Memory B cell (primary cell): ENCODE measurements around the gene PFKFB3.

ENCODE experiments used
- ATAC-seq: fragments of 150-1000 bp; cut with Tn5 transposase; 2 replicates; pipeline ENCODE4 v1.10.0; 2021; ENCODE audit warnings: low read depth, mild to moderate bottlenecking, moderate library complexity
- DNase-seq, 2 donors: peaks; one replicate each; pipeline ENCODE4 v3.0.0; 2022; ENCODE audit warnings: low spot score in 2 of 2
- H3K27ac Mint-ChIP-seq: one replicate; pipeline ENCODE4 v1.8.0; 2022; ENCODE audit warnings: mild to moderate bottlenecking, moderate library complexity, mixed read lengths
- H3K27me3 Mint-ChIP-seq: one replicate; pipeline ENCODE4 v1.8.0; 2022; ENCODE audit warnings: mixed read lengths
- H3K36me3 Mint-ChIP-seq: one replicate; pipeline ENCODE4 v1.8.0; 2022; ENCODE audit warnings: mild to moderate bottlenecking, mixed read lengths
- H3K4me1 Mint-ChIP-seq: one replicate; pipeline ENCODE4 v1.8.0; 2022; ENCODE audit warnings: mixed read lengths
- H3K4me3 Mint-ChIP-seq: one replicate; pipeline ENCODE4 v1.8.0; 2022; ENCODE audit warnings: mild to moderate bottlenecking, moderate library complexity, mixed read lengths
- H3K9me3 Mint-ChIP-seq: one replicate; pipeline ENCODE4 v1.8.0; 2022; ENCODE audit warnings: mixed read lengths

Gene PFKFB3

GRCh38 chr10:6260843-6261242 is 58.1 kb downstream of the PFKFB3 start:
- H3K9me3 Mint-ChIP-seq = peaks cover 13% of the 10 kb centered on the region
- H3K27me3 Mint-ChIP-seq = peaks cover 7% of the 10 kb centered on the region
- no peak overlapping the region for H3K27ac Mint-ChIP-seq
- DNase-seq (no peak), ATAC-seq (no peak)
- H3K4me3 Mint-ChIP-seq = no peak overlapping the region
- H3K36me3 Mint-ChIP-seq = peaks cover 12% of the 10 kb centered on the region
- H3K4me1 Mint-ChIP-seq = peaks cover 6% of the 10 kb centered on the region

GRCh38 chr10:6267941-6268340 is 65.2 kb downstream of the PFKFB3 start:
- H3K27me3 Mint-ChIP-seq = no peaks in the 10 kb centered on the region
- peak overlapping the region; percentile 28 for H3K4me3 Mint-ChIP-seq
- ATAC-seq = no peak

GRCh38 chr10:6269432-6269831 is 66.7 kb downstream of the PFKFB3 start:
- Mint-ChIP-seq H3K4me1 (peaks cover 17% of the 10 kb centered on the region), H3K4me3 (no peak overlapping the region), H3K27me3 (no peaks in the 10 kb centered on the region), H3K9me3 (no peaks in the 10 kb centered on the region), H3K27ac (no peak overlapping the region), H3K36me3 (no peaks in the 10 kb centered on the region)
- no peak for DNase-seq
- no peak for ATAC-seq

More at GRCh38 chr10:6267941-6268340, 65.2 kb downstream of the PFKFB3 start:
- H3K36me3 Mint-ChIP-seq = no peaks in the 10 kb centered on the region
- no peak for DNase-seq
- peaks cover 17% of the 10 kb centered on the region for H3K4me1 Mint-ChIP-seq
- H3K27ac Mint-ChIP-seq = peak overlapping the region; percentile 61
- no peaks in the 10 kb centered on the region for H3K9me3 Mint-ChIP-seq

- Mint-ChIP-seq H3K27ac (peak overlapping the region; percentile 23), H3K9me3 (no peaks in the 10 kb centered on the region), H3K4me1 (peaks cover 20% of the 10 kb centered on the region), H3K27me3 (no peaks in the 10 kb centered on the region), H3K36me3 (no peaks in the 10 kb centered on the region), H3K4me3 (no peak overlapping the region)
- DNase-seq = peak in 1 of 2 donors; percentile 18
- peak; percentile 59 for ATAC-seq
These were observed 67.5 kb downstream of the PFKFB3 start for GRCh38 chr10:6269953-6270867.

GRCh38 chr10:6270951-6271350 is 68.2 kb downstream of the PFKFB3 start:
- peak overlapping the region; percentile 23 for H3K27ac Mint-ChIP-seq
- H3K27me3 Mint-ChIP-seq = no peaks in the 10 kb centered on the region
- H3K4me3 Mint-ChIP-seq = no peak overlapping the region
- peaks cover 20% of the 10 kb centered on the region for H3K4me1 Mint-ChIP-seq
- H3K9me3 Mint-ChIP-seq = no peaks in the 10 kb centered on the region
- no peaks in the 10 kb centered on the region for H3K36me3 Mint-ChIP-seq
- DNase-seq (no peak), ATAC-seq (no peak)

- Mint-ChIP-seq H3K4me1 (peaks cover 20% of the 10 kb centered on the region), H3K4me3 (no peak overlapping the region), H3K27me3 (no peaks in the 10 kb centered on the region), H3K27ac (no peak overlapping the region), H3K9me3 (no peaks in the 10 kb centered on the region), H3K36me3 (no peaks in the 10 kb centered on the region)
- no peak for ATAC-seq
- no peak for DNase-seq
These were observed 68.9 kb downstream of the PFKFB3 start for GRCh38 chr10:6271663-6272062.

GRCh38 chr10:6272126-6272525 is 69.4 kb downstream of the PFKFB3 start:
- H3K4me3 Mint-ChIP-seq = no peak overlapping the region
- ATAC-seq (no peak), DNase-seq (no peak)
- no peaks in the 10 kb centered on the region for H3K27me3 Mint-ChIP-seq
- no peaks in the 10 kb centered on the region for H3K9me3 Mint-ChIP-seq
- no peaks in the 10 kb centered on the region for H3K36me3 Mint-ChIP-seq
- H3K27ac Mint-ChIP-seq = no peak overlapping the region
- H3K4me1 Mint-ChIP-seq = peaks cover 19% of the 10 kb centered on the region

- DNase-seq (no peak), ATAC-seq (no peak)
- Mint-ChIP-seq H3K9me3 (no peaks in the 10 kb centered on the region), H3K27ac (no peak overlapping the region), H3K4me3 (no peak overlapping the region), H3K4me1 (peaks cover 15% of the 10 kb centered on the region), H3K36me3 (no peaks in the 10 kb centered on the region), H3K27me3 (no peaks in the 10 kb centered on the region)
These were observed 70.6 kb downstream of the PFKFB3 start for GRCh38 chr10:6273351-6273750.

GRCh38 chr10:6274040-6274439 is 71.3 kb downstream of the PFKFB3 start:
- H3K9me3 Mint-ChIP-seq = no peaks in the 10 kb centered on the region
- ATAC-seq (no peak), DNase-seq (no peak)
- H3K27ac Mint-ChIP-seq = no peak overlapping the region
- H3K4me1 Mint-ChIP-seq = peaks cover 15% of the 10 kb centered on the region
- H3K4me3 Mint-ChIP-seq = no peak overlapping the region
- H3K27me3 Mint-ChIP-seq = no peaks in the 10 kb centered on the region
- H3K36me3 Mint-ChIP-seq = no peaks in the 10 kb centered on the region

GRCh38 chr10:6274484-6274883 is 71.8 kb downstream of the PFKFB3 start:
- no peaks in the 10 kb centered on the region for H3K9me3 Mint-ChIP-seq
- peaks cover 15% of the 10 kb centered on the region for H3K4me1 Mint-ChIP-seq
- H3K4me3 Mint-ChIP-seq = peak overlapping the region; percentile 29

GRCh38 chr10:6275022-6275997 is 72.6 kb downstream of the PFKFB3 start:
- no peaks in the 10 kb centered on the region for H3K9me3 Mint-ChIP-seq
- peaks cover 11% of the 10 kb centered on the region for H3K4me1 Mint-ChIP-seq
- no peaks in the 10 kb centered on the region for H3K36me3 Mint-ChIP-seq
- H3K27me3 Mint-ChIP-seq = no peaks in the 10 kb centered on the region
- DNase-seq = peak; percentile 44 to 51
- H3K27ac Mint-ChIP-seq = peak overlapping the region; percentile 83
- peak; percentile 93 for ATAC-seq
- peak overlapping the region; percentile 79 for H3K4me3 Mint-ChIP-seq

More at GRCh38 chr10:6274484-6274883, 71.8 kb downstream of the PFKFB3 start:
- Mint-ChIP-seq H3K27ac (no peak overlapping the region), H3K27me3 (no peaks in the 10 kb centered on the region), H3K36me3 (no peaks in the 10 kb centered on the region)
- DNase-seq (no peak), ATAC-seq (no peak)

GRCh38 chr10:6276356-6276755 is 73.6 kb downstream of the PFKFB3 start:
- peaks cover 3% of the 10 kb centered on the region for H3K4me1 Mint-ChIP-seq
- no peak for DNase-seq
- H3K27ac Mint-ChIP-seq = no peak overlapping the region
- no peak overlapping the region for H3K4me3 Mint-ChIP-seq
- ATAC-seq = no peak
- no peaks in the 10 kb centered on the region for H3K27me3 Mint-ChIP-seq
- H3K9me3 Mint-ChIP-seq = no peaks in the 10 kb centered on the region
- no peaks in the 10 kb centered on the region for H3K36me3 Mint-ChIP-seq

- ATAC-seq (no peak), DNase-seq (no peak)
- no peaks in the 10 kb centered on the region for H3K9me3 Mint-ChIP-seq
- no peaks in the 10 kb centered on the region for H3K27me3 Mint-ChIP-seq
- H3K27ac Mint-ChIP-seq = no peak overlapping the region
- H3K4me1 Mint-ChIP-seq = peaks cover 3% of the 10 kb centered on the region
- no peak overlapping the region for H3K4me3 Mint-ChIP-seq
- peaks cover 2% of the 10 kb centered on the region for H3K36me3 Mint-ChIP-seq
These were observed 75.9 kb downstream of the PFKFB3 start for GRCh38 chr10:6278519-6279120.
